ENCODE data around the gene PHAF1. TPM values are rescaled to one million over a fixed set of nuclear protein-coding genes. Genes with fewer than 3 reads are reported as not detected.

Gene PHAF1
- total RNA-seq, 1 donor, result 15.9 TPM

GRCh38 chr16:67190041-67190440 is 80.3 kb downstream of the PHAF1 start, which contains the start of gene EXOC3L1:
Gene EXOC3L1, minus strand, starts transcription at chr16:67190136. Its CDS starts 460 bp downstream, at chr16:67189676.
- no peak for DNase-seq (ENCODE audit: low read depth)
- no peak for TF ChIP-seq CTCF (IDR thresholded peaks at IDR 0.05; ENCODE audit: insufficient read depth, low read length)
- H3K4me3 ChIP-seq (ENCODE audit: low read depth, low read length), result no peak within 1 kb of the TSS

- DNase-seq (ENCODE audit: low read depth), result peak; percentile 24
- H3K4me3 ChIP-seq (ENCODE audit: low read depth, low read length), result no peak overlapping the region
- TF ChIP-seq CTCF (IDR thresholded peaks at IDR 0.05; ENCODE audit: insufficient read depth, low read length), result no peak
These were observed 81.0 kb downstream of the PHAF1 start for GRCh38 chr16:67190448-67191399.

GRCh38 chr16:67191411-67191994 is 81.8 kb downstream of the PHAF1 start:
- peak overlapping the region; percentile 60 for H3K4me3 ChIP-seq (ENCODE audit: low read depth, low read length)
- no peak for DNase-seq (ENCODE audit: low read depth)
- TF ChIP-seq CTCF (IDR thresholded peaks at IDR 0.05; ENCODE audit: insufficient read depth, low read length), result no peak

- DNase-seq (ENCODE audit: low read depth), result peak; percentile 91
- no peak for TF ChIP-seq CTCF (IDR thresholded peaks at IDR 0.05; ENCODE audit: insufficient read depth, low read length)
- H3K4me3 ChIP-seq (ENCODE audit: low read depth, low read length), result peak within 1 kb of the TSS; percentile 97
These were observed 82.4 kb downstream of the PHAF1 start, which contains the start of gene E2F4 for GRCh38 chr16:67191995-67192681. Gene E2F4, plus strand, starts transcription at chr16:67192155. Its CDS starts 73 bp downstream, at chr16:67192228.

- no peak for DNase-seq (ENCODE audit: low read depth)
- peak overlapping the region; percentile 97 for H3K4me3 ChIP-seq (ENCODE audit: low read depth, low read length)
- no peak for TF ChIP-seq CTCF (IDR thresholded peaks at IDR 0.05; ENCODE audit: insufficient read depth, low read length)
These were observed 83.1 kb downstream of the PHAF1 start for GRCh38 chr16:67192781-67193361.

- no peak for TF ChIP-seq CTCF (IDR thresholded peaks at IDR 0.05; ENCODE audit: insufficient read depth, low read length)
- peak overlapping the region; percentile 97 for H3K4me3 ChIP-seq (ENCODE audit: low read depth, low read length)
- DNase-seq (ENCODE audit: low read depth), result no peak
These were observed 83.8 kb downstream of the PHAF1 start for GRCh38 chr16:67193536-67193935.
